HG03521 (cell line): Measurements from ENCODE around the gene KCND1.
A peak's percentile ranks its signal among the peaks of the same experiment; 100 is the strongest.
"Not testable (repeated sequence)": the region's sequence is repeated elsewhere in the genome, so short reads cannot be mapped to it uniquely, and the experiment has no call there.

Experiments
- ATAC-seq: cut with Tn5 transposase; IDR thresholded peaks from one replicate; pipeline ENCODE4 v1.9.1; 2021; ENCODE audit warnings: mild to moderate bottlenecking, moderate library complexity; ENCODE audit not compliant: unreplicated experiment

KCND1 gene

DNA sequence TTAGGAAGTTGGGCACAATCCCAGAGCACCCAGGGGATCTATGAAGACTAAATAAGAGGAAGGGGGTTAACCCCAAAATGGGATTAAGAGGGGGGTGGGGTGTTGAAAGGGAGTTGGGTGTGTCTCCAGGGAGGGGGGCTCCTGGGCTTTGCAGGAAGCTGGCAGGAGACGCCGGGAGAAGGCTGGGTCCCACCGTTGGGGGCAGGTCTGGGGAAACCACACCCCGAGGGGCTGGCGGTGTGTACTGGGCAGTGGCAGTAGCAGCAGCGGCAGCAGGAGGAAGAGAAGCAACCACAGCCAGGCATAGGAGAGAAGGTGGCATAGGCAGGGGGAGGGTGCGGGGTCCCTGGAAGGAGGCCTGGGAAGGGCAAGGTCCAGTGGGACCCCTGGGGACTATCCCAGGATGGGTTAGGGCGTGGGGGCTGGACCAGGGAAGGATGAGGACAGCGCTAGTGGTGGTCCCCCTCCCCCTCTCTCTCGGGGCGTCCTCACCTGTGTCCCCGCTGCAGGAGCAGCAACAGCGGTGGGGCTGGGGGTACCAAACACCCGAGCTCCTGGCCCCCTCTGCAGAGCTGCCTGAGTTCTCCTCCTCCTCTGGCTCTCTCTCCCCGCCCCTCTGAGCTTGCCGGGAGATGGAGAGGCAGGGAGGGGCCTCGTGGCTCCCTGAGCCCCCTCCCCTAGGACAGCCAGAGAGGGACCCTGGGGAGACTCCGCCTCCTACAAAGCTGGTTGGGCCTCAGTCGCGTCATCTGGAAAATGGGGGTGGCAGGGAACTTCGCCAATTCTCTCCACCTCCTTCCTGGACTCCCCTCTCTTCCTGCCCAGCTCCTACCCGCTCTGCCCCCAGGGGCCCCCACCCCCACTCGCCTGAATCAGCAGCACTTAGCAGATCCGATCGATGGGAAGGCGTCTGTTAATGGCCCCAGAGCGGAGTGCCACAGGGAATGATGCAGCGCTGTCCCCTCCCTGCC, at the start of gene KCND1:
TSS of gene KCND1 (minus strand) at position 596 of the 971 bp plus-strand sequence. CDS start 1,573 bp downstream, outside the sequence.
- ATAC-seq = no peak

GRCh38 chrX:49019599-49020249, 48.1 kb upstream of the KCND1 start:
- ATAC-seq = no peak

DNA sequence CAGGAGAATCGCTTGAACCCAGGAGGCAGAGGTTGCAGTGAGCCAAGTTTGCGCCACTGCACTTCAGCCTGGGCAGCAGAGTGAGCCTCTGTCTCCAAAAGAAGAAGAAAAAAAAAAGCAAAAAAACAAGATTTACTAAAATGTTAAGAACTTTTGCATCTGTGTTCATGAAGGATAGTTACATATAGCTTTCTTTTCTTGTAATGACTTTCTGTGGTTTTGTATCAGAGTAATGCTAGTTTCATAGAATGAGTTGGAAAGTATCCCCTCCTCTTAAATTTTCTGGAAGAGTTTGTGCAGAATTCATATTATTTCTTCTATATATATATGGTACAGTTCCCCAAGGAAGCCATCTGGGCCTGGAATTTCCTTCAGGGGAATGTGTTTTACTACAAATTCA, 47.4 kb upstream of the KCND1 start:
- ATAC-seq = no peak

DNA sequence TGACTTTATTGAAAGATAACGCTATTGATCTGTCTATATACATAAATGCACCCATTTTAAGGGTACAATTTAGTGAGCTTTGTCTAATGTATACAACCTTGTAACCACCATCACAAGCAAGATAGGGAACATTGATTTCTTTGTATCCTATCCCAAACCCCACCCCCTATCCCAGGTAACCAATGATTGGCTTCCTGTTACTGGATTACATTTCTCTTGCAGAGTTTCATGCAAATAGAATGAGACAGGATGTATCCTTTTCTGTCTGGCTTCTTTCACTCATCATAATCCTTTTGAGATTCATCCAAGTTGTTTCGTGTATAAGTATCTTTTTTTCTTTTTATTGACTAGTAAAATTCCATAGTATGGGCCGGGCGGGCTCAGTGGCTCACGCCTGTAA, 32.1 kb upstream of the KCND1 start:
- no peak for ATAC-seq

GRCh38 chrX:49002091-49002935, 30.7 kb upstream of the KCND1 start, which contains the start of gene GRIPAP1:
TSS of gene GRIPAP1 (minus strand) at chrX:49002264. CDS start at chrX:49002229, 35 bp downstream.
- ATAC-seq = peak; percentile 86

DNA sequence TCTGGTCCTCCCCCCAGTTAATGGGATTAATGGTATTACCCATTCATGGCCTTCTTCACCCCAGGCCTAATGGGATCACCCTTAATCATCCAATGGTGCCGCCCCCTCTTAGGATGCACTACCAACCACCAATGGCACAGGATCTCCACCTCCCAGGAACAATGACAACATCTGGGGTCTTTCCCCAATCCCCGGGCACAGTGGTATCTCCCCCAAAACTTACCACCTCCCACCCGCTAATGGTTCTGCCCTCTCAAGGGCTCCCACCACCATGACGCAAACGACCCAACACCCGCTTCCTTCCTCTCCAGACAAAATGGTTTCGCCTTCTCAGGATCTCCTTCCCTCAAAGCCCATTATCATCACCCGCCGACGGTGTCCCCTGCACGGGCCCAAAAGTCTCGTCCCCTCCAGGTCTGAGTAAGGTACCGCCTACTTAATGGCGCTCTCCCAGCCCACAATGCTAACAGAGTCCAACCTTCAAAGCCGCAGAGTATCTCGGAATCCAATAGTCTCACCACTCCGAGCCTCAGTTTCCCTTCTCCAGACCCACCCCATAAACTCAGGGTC, 30.0 kb upstream of the KCND1 start:
- peak; percentile 25 for ATAC-seq

- ATAC-seq = no peak
Measured at GRCh38 chrX:49000636-49001035, 29.0 kb upstream of the KCND1 start.

DNA sequence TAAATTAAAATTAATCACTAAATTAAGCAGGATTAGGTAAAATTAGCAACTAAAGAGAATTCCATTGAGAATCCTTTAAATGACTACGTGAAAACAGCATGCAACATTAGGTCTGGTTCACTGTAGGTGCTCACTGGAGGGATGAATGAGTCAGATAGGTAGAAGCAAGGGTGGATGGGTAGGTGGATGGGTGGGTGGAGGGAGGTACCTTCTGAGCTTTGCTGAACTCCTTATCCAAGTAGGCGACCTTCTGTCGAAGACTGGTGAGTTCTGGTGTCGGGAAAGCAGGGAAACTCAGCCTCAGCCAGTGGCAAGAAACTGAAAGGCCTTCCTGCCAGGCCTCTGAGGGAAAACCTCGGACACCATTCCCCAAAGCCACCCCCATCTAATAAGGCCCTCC, 27.4 kb upstream of the KCND1 start:
- no peak for ATAC-seq

DNA sequence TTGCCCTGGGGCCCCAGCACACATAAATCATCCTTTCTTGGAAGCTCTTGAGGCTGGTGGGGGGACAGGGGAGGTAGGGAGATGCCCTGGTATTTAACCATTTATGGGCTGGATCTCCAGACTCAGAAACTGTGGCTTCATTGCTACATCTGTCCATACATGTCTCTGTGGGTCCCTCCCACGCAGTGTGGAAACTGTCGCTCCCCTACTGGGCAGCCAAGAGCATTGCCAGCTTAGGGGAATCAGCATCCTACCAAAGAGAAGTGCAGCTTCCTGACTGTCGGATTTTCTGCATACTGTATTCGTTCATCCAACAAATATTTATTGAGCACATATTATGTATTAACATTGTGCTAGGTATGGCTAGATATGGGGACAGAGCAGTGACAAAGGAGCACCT, 26.7 kb upstream of the KCND1 start:
- no peak for ATAC-seq

- no peak for ATAC-seq
Measured at GRCh38 chrX:48997865-48998264, 26.2 kb upstream of the KCND1 start.

DNA sequence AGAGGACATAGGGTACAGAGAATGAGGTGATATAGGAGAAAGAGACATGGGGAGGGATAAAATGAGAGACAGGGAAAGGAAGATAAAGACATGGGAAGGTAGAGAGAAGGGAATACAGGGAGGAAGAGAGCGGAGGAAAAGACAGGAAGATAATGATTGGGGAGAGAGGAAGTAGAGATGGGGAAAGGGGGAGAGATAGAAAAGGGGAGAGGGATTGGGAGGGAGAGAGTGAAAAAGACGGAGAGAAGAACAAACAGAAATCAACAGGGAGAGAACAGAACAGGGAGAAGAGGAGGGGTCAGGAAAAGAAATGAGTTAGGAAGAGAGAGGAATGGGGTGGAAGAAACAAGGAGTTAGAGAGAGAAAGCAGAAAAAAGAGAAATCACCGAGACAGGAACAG, 25.8 kb upstream of the KCND1 start:
- no peak for ATAC-seq

DNA sequence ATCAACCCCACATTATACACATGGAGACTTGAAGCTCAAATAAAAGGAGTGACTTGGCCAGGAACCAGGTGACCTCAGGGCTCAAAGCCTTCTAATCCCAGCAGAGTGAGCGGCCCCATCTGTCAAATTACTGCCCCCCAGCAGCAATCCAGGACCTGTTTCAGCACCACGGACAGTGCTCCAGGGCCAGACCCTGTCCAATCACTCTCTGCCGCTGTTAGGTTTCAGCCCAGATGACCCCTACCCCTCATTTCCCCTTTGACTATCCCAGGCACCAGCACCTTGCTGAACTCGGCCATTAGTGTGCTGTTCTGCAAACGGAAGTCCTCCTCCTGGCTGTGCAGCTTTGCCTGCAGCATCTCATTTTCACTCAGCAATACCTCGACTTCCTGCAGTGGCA, 25.3 kb upstream of the KCND1 start:
- no peak for ATAC-seq

- ATAC-seq = no peak
Measured at GRCh38 chrX:48992341-48992740, 20.7 kb upstream of the KCND1 start.

DNA sequence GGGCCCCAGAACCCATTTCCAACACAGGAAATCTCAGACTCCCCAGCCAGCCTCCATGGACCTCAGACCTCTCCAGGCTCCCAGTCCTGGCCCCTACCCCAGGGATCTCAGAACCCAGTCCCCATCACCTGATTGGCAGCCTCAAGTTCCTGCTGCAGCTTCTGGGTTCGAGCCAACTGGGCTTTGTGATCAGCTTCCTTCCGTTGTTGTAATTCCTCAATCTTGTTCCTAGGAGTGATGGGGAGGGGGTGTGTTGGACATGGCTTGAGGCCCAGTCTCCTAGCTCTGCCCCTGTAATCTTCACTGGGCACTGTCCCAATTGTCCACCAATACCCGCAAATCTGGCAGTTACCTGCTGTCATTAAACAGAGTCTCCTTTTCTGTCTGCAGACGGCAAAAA, 17.8 kb upstream of the KCND1 start:
- no peak for ATAC-seq

DNA sequence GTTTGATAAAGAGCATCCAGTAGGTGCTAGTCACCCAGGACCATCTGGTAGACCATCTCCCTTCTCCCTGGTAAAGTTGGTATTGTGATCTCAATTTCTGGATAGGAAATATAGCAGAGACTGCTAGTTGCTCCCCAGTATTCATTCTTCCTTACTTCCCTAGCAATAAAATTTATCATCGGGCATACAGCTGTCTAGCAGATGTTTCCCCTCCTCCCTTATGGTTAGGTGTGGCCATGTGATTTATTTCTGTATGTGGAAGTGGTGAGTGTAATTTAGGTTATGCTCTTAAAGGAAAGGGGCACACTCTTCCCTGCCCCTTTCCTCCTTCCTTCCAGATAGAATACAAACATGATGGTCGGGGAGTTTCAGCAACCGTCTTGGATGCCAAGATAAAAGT, 12.3 kb upstream of the KCND1 start:
- no peak for ATAC-seq

DNA sequence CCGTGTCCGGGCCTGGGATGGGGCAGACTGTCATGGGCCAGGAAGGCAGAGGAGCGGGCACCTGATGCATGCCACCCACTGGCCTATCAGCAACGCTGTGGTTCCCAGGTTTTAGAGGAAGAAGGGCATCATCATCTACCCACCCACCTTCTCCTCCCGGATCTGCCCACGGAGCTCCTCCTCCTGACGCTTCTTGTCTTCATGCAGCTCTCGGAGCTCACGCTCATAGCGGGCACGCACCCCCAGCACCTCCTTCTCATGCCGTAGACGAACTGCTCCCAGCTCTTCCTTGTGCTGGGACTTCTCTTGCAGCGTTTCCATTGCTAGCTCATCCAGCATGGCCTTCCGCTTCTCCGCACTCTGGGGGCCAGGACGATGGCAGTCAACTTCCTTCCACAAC, 11.4 kb upstream of the KCND1 start:
- ATAC-seq = no peak

- ATAC-seq = no peak
Measured at GRCh38 chrX:48981178-48981577, 9.5 kb upstream of the KCND1 start.

- ATAC-seq = not testable (repeated sequence)
Measured at GRCh38 chrX:48980341-48980740, 8.7 kb upstream of the KCND1 start.

- no peak for ATAC-seq
Measured at GRCh38 chrX:48978226-48978625, 6.6 kb upstream of the KCND1 start.

GRCh38 chrX:48976086-48976485, 4.4 kb upstream of the KCND1 start:
- no peak for ATAC-seq

DNA sequence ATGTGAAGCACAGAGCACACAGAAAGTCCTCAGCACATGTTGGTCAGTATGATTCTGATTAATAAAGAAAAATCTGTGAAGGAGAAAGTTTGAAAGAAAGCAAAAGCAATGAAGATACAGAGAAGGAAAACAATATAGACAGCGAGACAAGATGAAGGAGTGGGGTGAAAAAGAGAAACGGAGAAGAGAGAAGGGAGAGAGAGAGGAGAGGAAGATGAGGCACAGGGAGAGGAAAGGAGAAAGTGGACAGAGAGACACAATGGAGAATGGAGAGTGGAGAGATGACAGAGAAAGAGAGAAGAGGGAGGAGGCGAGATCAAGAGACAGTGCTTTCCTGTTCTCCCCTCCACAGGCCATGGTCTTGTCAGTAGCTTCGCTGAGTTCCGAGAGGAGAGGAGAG, 3.9 kb upstream of the KCND1 start:
- ATAC-seq = no peak
